HG03442 (cell line): ENCODE data around the gene USP47.

Source experiments
- ATAC-seq: cut with Tn5 transposase; IDR thresholded peaks from one replicate; pipeline ENCODE4 v1.9.1; 2021; ENCODE audit warnings: mild to moderate bottlenecking, moderate library complexity; ENCODE audit not compliant: unreplicated experiment

USP47 gene

GRCh38 chr11:11978792-11979487 is 137.2 kb downstream of the USP47 start:
- ATAC-seq: no peak

GRCh38 chr11:11979488-11980117 is 137.8 kb downstream of the USP47 start:
- no peak for ATAC-seq

GRCh38 chr11:11980200-11980599 is 138.4 kb downstream of the USP47 start:
- ATAC-seq: no peak

GRCh38 chr11:11980841-11981308 is 139.1 kb downstream of the USP47 start:
- ATAC-seq: no peak

- no peak for ATAC-seq
Measured at GRCh38 chr11:11981364-11981763, 139.6 kb downstream of the USP47 start.

- no peak for ATAC-seq
Measured at GRCh38 chr11:11981840-11982239, 140.1 kb downstream of the USP47 start.

- ATAC-seq: no peak
Measured at GRCh38 chr11:11982461-11982860, 140.7 kb downstream of the USP47 start.

GRCh38 chr11:11982975-11983374 is 141.2 kb downstream of the USP47 start:
- ATAC-seq: no peak

- no peak for ATAC-seq
Measured at GRCh38 chr11:11983427-11983826, 141.7 kb downstream of the USP47 start.

- ATAC-seq: no peak
Measured at GRCh38 chr11:11984563-11984962, 142.8 kb downstream of the USP47 start.

- ATAC-seq: no peak
Measured at GRCh38 chr11:11985016-11985715, 143.4 kb downstream of the USP47 start.

GRCh38 chr11:11985954-11986949 is 144.5 kb downstream of the USP47 start:
- no peak for ATAC-seq

- no peak for ATAC-seq
Measured at GRCh38 chr11:11987503-11988022, 145.8 kb downstream of the USP47 start.

GRCh38 chr11:11988099-11988651 is 146.4 kb downstream of the USP47 start:
- no peak for ATAC-seq

- ATAC-seq: no peak
Measured at GRCh38 chr11:11988681-11989261, 147.0 kb downstream of the USP47 start.

GRCh38 chr11:11989774-11990744 is 148.3 kb downstream of the USP47 start:
- ATAC-seq: no peak

GRCh38 chr11:11992257-11993212 is 150.8 kb downstream of the USP47 start:
- no peak for ATAC-seq

- ATAC-seq: no peak
Measured at GRCh38 chr11:11993839-11994238, 152.1 kb downstream of the USP47 start.
